Coronary artery (tissue), 2 donors: ENCODE results near the gene EIF3F.

Source experiments
- DNase-seq: peaks from one replicate; pipeline ENCODE4 v3.0.0-alpha.2; 2017; ENCODE audit warnings: low spot score
- H3K27ac ChIP-seq, 2 donors: fragments of 200-600 bp; sonication (generic); one replicate each; pipeline ENCODE4 v1.5.1; 2016 to 2019
- H3K4me3 ChIP-seq: fragments of 200-600 bp; sonication (generic); 2 replicates; pipeline ENCODE4 v1.5.1; 2016; ENCODE audit warnings: mild to moderate bottlenecking, moderate library complexity
- TF ChIP-seq, protein P1 (sequence below): fragments of 200-600 bp; sonication (generic); IDR thresholded peaks from one replicate; pipeline ENCODE4 v1.5.1; 2019; ENCODE audit warnings: antibody characterized with exemption

EIF3F gene

DNA sequence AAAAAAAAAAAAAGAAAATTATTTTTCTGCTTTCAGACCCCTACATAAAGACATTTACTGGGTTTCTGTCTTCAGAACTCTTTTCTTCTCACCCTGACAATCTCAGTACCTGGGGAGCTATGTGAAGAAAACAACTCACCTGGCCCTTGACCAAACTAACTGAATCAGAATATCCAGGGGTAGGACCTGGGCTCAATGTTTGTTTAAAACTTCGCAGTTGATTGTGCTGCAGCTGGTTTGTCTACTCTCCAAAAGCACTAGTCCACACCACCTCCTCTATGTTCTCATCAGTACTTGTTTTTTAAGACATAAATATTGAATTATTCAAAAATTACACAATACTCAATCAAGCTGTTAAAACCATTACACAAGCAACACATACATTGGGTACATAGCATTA lies 34.8 kb downstream of the EIF3F start:
- H3K27ac ChIP-seq = no peak overlapping the region
- DNase-seq = no peak
- TF ChIP-seq, protein P1, sequence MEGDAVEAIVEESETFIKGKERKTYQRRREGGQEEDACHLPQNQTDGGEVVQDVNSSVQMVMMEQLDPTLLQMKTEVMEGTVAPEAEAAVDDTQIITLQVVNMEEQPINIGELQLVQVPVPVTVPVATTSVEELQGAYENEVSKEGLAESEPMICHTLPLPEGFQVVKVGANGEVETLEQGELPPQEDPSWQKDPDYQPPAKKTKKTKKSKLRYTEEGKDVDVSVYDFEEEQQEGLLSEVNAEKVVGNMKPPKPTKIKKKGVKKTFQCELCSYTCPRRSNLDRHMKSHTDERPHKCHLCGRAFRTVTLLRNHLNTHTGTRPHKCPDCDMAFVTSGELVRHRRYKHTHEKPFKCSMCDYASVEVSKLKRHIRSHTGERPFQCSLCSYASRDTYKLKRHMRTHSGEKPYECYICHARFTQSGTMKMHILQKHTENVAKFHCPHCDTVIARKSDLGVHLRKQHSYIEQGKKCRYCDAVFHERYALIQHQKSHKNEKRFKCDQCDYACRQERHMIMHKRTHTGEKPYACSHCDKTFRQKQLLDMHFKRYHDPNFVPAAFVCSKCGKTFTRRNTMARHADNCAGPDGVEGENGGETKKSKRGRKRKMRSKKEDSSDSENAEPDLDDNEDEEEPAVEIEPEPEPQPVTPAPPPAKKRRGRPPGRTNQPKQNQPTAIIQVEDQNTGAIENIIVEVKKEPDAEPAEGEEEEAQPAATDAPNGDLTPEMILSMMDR = no peak
- H3K4me3 ChIP-seq = no peak overlapping the region

DNA sequence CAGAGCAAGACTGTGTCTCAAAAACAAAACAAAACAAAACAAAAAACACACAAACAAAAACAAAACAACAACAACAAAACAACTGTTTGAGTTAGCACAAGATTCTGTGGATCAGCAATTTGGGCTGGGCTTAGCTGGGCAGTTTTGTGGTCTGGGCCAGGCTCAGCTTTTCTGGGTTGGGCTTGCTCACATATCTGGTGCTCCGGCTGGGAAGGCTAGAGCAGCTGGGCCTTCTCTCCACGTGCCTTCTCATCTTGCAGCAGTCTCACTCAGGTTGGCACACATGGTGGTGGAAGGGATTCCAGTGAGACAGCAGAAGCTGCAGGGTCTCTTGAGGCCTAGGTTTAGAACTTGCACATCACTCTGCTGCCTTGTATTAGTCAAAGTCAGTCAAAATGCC lies 35.7 kb downstream of the EIF3F start:
- TF ChIP-seq, protein P1 = no peak
- peak; percentile 71 for DNase-seq
- Histone ChIP-seq H3K4me3 (no peak overlapping the region), H3K27ac (no peak overlapping the region)

DNA sequence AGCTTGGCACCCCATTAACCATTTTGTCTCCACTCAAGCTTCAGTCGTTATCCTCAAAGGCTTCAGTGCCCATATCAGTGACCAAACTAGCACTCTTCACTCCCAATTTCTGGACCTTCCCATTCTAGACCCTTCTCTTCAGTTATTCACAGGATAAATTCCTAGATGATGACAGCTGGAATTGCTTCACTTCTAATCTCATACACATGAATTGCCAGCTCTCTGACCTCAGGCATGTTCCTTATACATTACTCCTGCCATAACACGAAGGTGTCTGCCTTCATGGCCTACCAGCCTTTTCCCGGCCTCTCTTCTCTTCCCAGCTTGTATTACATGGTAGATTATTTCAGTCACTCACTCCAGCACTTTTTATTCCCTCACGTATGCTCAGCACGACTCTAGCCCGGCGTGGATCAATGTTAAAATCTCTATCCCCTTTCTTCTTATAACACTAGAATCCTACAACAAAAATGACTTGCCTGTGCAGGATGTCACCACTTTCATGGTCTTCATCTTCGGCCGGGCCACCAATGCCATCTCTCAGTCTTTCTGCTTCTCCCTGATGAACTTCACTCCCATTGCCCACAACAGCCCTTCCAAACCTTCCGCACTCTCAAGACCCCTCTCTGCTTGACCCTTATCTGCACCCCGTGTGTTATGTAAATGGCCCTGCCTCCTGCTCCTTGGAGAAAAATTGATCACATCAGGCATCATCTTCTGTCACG lies 36.9 kb downstream of the EIF3F start:
- peak; percentile 50 for DNase-seq
- no peak overlapping the region for H3K4me3 ChIP-seq
- no peak overlapping the region for H3K27ac ChIP-seq
- TF ChIP-seq, protein P1 = no peak

DNA sequence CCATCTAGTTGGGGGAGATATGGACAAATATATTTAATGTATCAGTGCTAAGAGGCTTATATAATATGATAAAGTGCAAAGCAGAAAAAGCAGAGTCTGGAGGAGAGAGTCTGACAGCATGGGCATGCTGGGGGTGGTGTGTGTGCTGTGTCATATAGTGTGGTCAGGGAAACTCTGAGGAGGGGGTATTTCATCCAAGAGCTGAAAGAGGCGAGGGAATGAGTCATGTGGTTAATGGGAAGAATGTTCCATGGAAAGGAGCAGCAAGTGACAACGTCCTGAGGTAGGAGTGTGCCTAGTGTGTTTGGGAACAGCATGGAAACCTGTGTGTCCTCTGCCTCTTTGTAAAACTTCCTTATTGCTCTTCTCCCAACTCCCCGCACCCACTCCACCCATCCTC lies 38.0 kb downstream of the EIF3F start:
- no peak overlapping the region for H3K4me3 ChIP-seq
- peak; percentile 21 for DNase-seq
- TF ChIP-seq, protein P1 = no peak
- H3K27ac ChIP-seq = no peak overlapping the region

DNA sequence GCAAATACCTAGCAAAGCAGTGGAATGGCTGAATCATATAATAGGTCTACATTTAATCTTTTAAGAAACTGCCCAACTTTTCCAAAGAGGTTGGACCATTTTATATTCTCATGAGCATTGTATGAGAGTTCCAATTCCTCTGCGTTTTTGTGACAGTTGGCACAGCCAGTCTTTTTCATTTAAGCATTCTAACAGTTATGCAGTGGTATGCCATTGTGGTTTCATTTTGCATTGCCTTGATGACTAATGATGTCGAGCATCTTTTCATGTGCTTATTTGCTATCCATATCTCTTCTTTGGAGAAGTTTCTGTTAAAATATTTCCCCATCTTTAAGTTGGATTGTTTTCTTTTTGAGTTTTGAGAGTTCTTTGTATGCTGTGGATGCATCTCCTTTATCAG lies 38.7 kb downstream of the EIF3F start:
- no peak for DNase-seq
- H3K27ac ChIP-seq = no peak overlapping the region
- TF ChIP-seq, protein P1 = no peak
- H3K4me3 ChIP-seq = no peak overlapping the region

DNA sequence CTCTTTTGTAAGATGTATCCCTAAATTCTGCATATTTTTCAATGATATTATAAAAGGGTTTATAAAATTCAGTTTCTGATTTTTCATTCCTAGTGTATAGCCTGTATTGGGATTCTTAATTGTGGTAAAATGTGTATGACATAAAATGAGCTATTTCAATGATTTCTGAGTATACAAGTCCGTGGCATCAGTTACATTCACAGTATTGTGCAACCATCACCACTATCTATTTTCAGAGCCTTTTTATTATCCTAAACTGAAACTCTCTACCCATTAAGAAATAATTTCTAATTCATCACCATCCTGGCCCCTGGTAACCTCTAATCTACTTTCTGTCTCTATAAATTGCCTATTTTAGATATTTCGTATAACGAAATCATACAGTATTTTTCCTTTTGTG lies 39.8 kb downstream of the EIF3F start:
- no peak for DNase-seq
- TF ChIP-seq, protein P1 = no peak
- H3K27ac ChIP-seq = no peak overlapping the region
- H3K4me3 ChIP-seq = no peak overlapping the region

DNA sequence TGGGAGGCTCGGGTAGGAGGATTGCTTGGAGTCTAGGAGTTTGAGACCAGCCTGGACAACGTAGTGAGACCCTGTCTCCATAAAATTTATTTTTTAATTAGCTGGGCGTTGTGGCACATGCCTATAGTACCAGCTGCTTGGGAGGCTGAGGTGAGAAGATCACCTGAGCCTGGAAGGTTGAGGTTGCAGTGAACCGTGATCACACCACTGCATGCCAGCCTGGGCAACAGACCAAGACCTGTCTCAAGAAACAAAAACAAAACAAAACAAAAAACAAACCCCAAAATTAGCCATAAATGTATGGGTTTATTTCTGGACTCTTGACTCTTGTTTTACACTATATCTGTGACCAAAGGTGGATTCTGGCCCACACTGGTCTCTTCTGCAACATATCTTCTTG lies 41.6 kb downstream of the EIF3F start:
- H3K27ac ChIP-seq = no peak overlapping the region
- TF ChIP-seq, protein P1 = no peak
- no peak overlapping the region for H3K4me3 ChIP-seq
- DNase-seq = peak; percentile 17
